GM12865 (cell line): Measurements from ENCODE around the gene ABI3BP.

ENCODE experiments used
- DNase-seq: peaks from one replicate; pipeline ENCODE4 v3.0.0; 2010; ENCODE audit warnings: low read depth
- H3K4me3 ChIP-seq: 2 replicates; pipeline ENCODE4 v1.5.1; 2011; ENCODE audit warnings: mild to moderate bottlenecking, low read depth, low read length, control low read depth
- TF ChIP-seq, protein P1 (sequence below): IDR thresholded peaks from 2 replicates; pipeline ENCODE4 v1.5.1; 2011; ENCODE audit warnings: low read length, control low read depth, low read depth, inconsistent platforms; ENCODE audit not compliant: insufficient read depth; ENCODE audit errors: missing control alignments

ABI3BP gene, protein sequence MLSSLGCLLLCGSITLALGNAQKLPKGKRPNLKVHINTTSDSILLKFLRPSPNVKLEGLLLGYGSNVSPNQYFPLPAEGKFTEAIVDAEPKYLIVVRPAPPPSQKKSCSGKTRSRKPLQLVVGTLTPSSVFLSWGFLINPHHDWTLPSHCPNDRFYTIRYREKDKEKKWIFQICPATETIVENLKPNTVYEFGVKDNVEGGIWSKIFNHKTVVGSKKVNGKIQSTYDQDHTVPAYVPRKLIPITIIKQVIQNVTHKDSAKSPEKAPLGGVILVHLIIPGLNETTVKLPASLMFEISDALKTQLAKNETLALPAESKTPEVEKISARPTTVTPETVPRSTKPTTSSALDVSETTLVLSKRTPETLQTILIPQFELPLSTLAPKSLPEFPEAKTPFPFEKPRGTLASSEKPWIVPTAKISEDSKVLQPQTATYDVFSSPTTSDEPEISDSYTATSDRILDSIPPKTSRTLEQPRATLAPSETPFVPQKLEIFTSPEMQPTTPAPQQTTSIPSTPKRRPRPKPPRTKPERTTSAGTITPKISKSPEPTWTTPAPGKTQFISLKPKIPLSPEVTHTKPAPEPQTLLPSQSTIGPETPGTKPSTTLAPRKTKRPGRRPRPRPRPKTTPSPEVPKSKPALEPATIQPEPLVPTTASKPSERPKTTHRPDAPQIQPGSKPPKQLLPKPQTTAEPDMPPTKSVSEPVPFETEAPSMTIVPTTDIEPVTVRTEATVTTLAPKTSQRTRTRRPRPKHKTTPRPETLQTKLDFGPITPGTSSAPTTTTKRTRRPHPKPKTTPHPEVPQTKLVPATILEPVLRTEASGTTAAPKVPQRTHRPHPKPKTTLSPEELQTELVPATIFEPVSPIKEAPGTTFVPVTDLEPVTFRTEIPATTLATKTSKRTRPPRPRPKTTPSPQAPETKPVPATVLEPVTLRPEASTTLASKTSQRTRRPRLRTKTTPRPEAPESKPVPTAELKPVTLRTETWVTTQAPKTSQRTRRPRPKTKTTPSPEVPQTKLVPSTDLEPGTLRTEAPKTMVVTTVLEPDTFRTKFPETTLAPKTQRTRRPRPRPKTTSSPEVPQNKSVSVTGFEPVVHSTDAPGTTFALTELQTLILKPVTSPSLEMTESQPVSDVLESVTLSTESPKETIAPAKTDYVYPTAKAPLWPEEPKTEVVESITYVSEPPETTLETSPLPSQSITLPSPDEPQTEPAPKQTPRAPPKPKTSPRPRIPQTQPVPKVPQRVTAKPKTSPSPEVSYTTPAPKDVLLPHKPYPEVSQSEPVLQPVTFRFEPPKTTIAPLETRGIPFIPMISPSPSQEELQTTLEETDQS (N-terminal part only)

DNA sequence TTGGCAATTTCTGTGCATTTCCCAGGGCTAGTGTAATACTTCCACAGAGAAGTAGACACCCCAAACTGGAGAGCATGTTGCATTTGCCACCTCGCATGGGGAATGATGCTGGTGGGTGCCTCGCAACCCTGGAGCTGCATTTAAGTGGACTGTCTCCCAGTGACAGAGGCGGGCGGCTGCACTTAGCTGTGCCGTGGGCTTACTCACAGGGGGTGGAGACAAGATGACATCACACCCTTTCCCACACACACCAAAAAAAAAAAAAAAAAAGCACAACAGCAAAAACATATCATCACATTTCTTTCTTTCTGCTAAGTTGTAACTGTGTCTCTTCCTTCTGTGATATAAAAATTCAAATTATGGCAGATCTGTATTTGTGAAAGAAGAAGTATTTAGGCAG is at the start of gene ABI3BP:
Gene ABI3BP, minus strand, starts transcription at position 113 of the 400 bp plus-strand sequence. Its CDS starts 37 bp downstream, at position 76.
- H3K4me3 ChIP-seq, result no peak within 1 kb of the TSS
- DNase-seq, result peak; percentile 13
- TF ChIP-seq, protein P1, sequence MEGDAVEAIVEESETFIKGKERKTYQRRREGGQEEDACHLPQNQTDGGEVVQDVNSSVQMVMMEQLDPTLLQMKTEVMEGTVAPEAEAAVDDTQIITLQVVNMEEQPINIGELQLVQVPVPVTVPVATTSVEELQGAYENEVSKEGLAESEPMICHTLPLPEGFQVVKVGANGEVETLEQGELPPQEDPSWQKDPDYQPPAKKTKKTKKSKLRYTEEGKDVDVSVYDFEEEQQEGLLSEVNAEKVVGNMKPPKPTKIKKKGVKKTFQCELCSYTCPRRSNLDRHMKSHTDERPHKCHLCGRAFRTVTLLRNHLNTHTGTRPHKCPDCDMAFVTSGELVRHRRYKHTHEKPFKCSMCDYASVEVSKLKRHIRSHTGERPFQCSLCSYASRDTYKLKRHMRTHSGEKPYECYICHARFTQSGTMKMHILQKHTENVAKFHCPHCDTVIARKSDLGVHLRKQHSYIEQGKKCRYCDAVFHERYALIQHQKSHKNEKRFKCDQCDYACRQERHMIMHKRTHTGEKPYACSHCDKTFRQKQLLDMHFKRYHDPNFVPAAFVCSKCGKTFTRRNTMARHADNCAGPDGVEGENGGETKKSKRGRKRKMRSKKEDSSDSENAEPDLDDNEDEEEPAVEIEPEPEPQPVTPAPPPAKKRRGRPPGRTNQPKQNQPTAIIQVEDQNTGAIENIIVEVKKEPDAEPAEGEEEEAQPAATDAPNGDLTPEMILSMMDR, result no peak

DNA sequence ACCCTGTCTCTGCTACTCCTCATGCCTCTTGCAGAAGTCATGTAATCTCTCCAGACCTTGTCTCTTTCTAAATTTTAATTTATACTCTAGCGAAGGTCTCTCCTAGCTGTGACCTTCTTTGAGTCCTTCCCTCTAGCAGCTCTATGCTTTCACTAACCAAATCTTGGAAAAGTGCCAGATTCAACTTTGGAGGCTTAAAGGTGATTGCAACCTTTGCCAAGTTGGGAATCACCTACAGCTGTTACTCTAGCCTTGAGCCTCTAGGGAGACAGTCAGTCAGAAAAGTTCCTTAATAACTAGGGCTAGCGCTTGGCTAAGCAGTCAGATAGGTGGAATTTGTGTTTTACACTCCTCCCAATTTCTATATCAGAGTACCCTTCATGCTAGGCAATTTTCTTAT is 46.1 kb upstream of the ABI3BP start:
- no peak overlapping the region for H3K4me3 ChIP-seq
- TF ChIP-seq, protein P1, result no peak
- DNase-seq, result no peak

DNA sequence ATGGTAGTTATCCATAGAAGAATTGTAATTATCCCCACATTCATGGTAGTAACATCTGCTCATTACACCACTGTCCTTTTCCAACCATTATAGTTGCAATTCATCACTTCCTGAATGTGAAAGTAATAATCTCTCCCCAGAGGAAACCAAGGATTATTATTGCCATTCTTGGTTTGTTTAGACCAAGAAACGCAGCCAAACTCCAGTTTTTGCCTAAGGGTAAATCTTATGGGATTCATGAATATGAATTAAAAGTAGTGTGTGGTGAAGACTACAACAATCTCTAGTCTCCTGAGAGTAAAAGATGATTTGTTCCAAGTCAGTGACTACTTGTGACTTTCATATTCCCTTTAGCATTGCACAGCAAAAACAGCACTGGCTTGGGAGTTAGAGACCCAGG is 45.7 kb upstream of the ABI3BP start:
- H3K4me3 ChIP-seq, result no peak overlapping the region
- DNase-seq, result no peak
- TF ChIP-seq, protein P1, result no peak

DNA sequence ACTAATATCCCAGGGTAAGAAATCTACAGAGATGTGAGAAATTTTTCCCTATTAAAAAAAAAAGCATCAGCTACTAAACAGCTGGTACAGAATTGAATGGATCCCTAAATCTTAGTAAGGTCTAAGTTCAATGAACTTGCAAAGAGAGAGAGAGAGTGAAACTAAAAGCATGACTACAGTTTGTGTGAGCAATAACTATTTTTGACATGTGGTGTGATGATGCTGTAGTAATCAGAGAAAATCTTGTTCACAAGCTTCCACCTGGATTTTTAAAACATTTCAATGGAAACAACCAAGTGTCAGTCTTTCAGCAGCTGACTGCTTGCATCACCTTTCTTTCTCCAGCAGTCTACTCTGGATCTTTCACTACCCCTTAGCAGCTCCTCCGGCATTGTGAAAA is 45.2 kb upstream of the ABI3BP start:
- TF ChIP-seq, protein P1, result no peak
- H3K4me3 ChIP-seq, result no peak overlapping the region

DNA sequence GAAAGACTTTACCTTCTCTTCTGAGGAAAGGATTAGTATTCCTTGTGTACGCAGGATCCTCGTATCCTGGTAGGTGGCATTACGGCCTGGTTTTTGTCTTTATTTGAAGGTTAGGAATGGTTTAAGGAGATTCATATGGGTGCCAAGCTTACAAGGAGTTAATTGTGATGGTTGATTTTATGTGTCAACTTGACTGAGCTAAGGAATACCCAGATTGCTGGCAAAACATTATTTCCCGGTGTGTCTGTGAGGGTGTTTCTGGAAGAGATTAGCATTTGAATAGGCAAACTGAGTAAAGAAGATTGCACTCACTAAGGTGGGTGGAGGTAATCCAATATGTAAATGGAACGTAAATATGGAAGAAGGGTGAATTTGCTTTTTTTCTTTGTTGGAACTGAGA is 44.4 kb upstream of the ABI3BP start:
- DNase-seq, result no peak

More for the DNA sequence above, 45.2 kb upstream of the ABI3BP start:
- no peak for DNase-seq

DNA sequence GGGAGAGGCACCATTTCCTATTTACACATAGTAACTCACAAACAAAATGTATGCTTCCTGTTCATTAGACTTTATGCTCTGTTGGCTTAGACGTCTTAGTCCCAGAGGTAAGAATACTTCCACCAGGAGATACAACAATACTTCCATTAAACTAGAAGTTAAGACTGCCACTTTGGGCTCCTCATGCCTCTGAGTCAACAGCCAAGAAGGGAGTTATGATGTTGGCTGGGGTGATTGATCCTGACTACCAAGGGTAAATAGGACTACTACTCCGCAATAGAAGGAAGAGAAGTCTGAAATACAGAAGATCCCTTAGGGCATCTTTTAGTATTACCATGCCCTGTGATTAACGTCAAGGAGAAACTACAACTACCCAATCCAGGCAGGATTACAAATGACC is 43.5 kb upstream of the ABI3BP start:
- TF ChIP-seq, protein P1, result no peak
- DNase-seq, result no peak
- H3K4me3 ChIP-seq, result no peak overlapping the region

More for the DNA sequence above, 44.4 kb upstream of the ABI3BP start:
- H3K4me3 ChIP-seq, result no peak overlapping the region
- TF ChIP-seq, protein P1, result no peak
